HG03159 (cell line): ENCODE data around the gene RPL19.
"Not testable (repeated sequence)": the region's sequence is repeated elsewhere in the genome, so short reads cannot be mapped to it uniquely, and the experiment has no call there.

Experiments used
- ATAC-seq: cut with Tn5 transposase; IDR thresholded peaks from one replicate; pipeline ENCODE4 v1.9.1; 2021; ENCODE audit warnings: mild to moderate bottlenecking, moderate library complexity; ENCODE audit not compliant: unreplicated experiment

Gene RPL19

DNA sequence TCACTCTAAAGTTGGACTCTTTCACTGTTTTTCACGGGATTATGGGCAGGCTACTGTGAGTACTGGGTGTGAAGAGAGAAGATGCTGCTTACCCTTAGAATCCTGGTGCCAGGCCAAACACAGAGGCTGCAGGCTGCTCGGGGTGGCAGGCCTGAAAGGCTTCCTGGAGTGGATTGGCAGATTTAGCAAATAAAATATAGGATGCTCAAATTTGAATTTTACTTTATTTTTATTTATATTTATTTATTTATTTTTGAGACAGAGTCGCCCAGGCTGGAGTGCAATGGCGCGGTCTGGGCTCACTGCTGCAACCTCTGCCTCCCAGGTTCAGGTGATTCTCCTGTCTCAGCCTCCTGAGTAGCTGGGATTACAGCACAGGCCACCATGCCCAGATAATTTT is 40.5 kb downstream of the RPL19 start:
- ATAC-seq: no peak

GRCh38 chr17:39243155-39243554 is 43.1 kb downstream of the RPL19 start:
- no peak for ATAC-seq

GRCh38 chr17:39244016-39244599 is 44.0 kb downstream of the RPL19 start:
- ATAC-seq: no peak

GRCh38 chr17:39244600-39245570 is 44.8 kb downstream of the RPL19 start:
- ATAC-seq: no peak

- ATAC-seq: no peak
Measured at GRCh38 chr17:39246274-39246673, 46.2 kb downstream of the RPL19 start.

DNA sequence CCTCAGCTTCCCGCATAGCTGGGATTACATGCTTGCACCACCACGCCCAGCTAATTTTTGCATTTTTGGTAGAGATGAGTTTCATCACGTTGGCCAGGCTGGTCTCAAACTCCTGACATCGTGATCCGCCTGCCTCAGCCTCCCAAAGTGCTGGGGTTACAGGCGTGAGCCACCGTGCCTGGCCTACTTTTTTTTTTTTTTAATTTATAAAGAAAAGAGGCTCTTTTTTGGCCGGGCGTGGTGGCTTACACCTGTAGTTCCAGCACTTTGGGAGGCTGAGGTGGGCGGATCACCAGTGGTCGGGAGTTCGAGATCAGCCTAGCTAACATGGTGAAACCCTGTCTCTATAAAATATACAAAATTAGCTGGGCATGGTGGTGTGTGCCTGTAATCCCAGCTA is 50.0 kb downstream of the RPL19 start:
- not testable (repeated sequence) for ATAC-seq

- ATAC-seq: no peak
Measured at GRCh38 chr17:39251997-39252396, 51.9 kb downstream of the RPL19 start.

- ATAC-seq: no peak
Measured at GRCh38 chr17:39252788-39253460, 52.8 kb downstream of the RPL19 start.
